Neural cell (in vitro differentiated cells): ENCODE measurements around the gene PCBD1. TPM values are rescaled to one million over a fixed set of nuclear protein-coding genes. Genes with fewer than 3 reads are reported as not detected.

ENCODE experiments used
- H2AFZ ChIP-seq: fragments of 200-600, 300-800 bp; sonication (generic), shearing (Covaris generic); 2 replicates; pipeline ENCODE4 v1.6.0; 2014; ENCODE audit warnings: low read depth, mild to moderate bottlenecking, antibody characterized with exemption, low read length, moderate library complexity
- H3F3A ChIP-seq: fragments of 200-600 bp; shearing (Covaris generic); 2 replicates; pipeline ENCODE4 v1.6.1; 2016; ENCODE audit warnings: mild to moderate bottlenecking, moderate library complexity, mixed read lengths, antibody characterized with exemption, low read length; ENCODE audit not compliant: insufficient read depth, poor library complexity, severe bottlenecking
- H3K27ac ChIP-seq: fragments of 200-600, 300-800 bp; sonication (generic), shearing (Covaris generic); 2 replicates; pipeline ENCODE4 v1.5.1; 2014; ENCODE audit warnings: mild to moderate bottlenecking, low read length, moderate library complexity
- H3K27me3 ChIP-seq: fragments of 300-800, 200-600 bp; sonication (generic), shearing (Covaris generic); 2 replicates; pipeline ENCODE4 v1.6.0; 2014; ENCODE audit warnings: mild to moderate bottlenecking, low read depth, low read length, moderate library complexity; ENCODE audit not compliant: insufficient read depth
- H3K36me3 ChIP-seq: fragments of 300-800, 200-600 bp; sonication (generic), shearing (Covaris generic); 2 replicates; pipeline ENCODE4 v1.5.1; 2014; ENCODE audit warnings: mild to moderate bottlenecking, antibody characterized with exemption, low read length, moderate library complexity; ENCODE audit not compliant: insufficient read depth
- H3K4me2 ChIP-seq: fragments of 300-800, 200-600 bp; sonication (generic), shearing (Covaris generic); 2 replicates; pipeline ENCODE4 v1.6.0; 2014; ENCODE audit warnings: mild to moderate bottlenecking, low read length
- H3K4me3 ChIP-seq: fragments of 300-800, 200-600 bp; sonication (generic), shearing (Covaris generic); 2 replicates; pipeline ENCODE4 v1.5.1; 2014; ENCODE audit warnings: mild to moderate bottlenecking, low read length, moderate library complexity
- H3K79me2 ChIP-seq: fragments of 200-600 bp; shearing (Covaris generic); replicated peaks from 2 replicates; pipeline ENCODE4 v1.6.0; 2014; ENCODE audit warnings: mild to moderate bottlenecking, low read length, moderate library complexity; ENCODE audit not compliant: insufficient read depth
- H3K9ac ChIP-seq: fragments of 300-800, 200-600 bp; sonication (generic), shearing (Covaris generic); 2 replicates; pipeline ENCODE4 v1.6.1; 2016; ENCODE audit warnings: mild to moderate bottlenecking, low read length, mixed read lengths
- H3K9me2 ChIP-seq: fragments of 200-600 bp; shearing (Covaris generic); 2 replicates; pipeline ENCODE4 v1.6.1; 2016; ENCODE audit warnings: mild to moderate bottlenecking, low read length, mixed read lengths; ENCODE audit not compliant: insufficient read depth
- H3K9me3 ChIP-seq: fragments of 200-600, 300-800 bp; sonication (generic), shearing (Covaris generic); 2 replicates; pipeline ENCODE4 v1.6.1; 2016; ENCODE audit warnings: mild to moderate bottlenecking, mixed run types, low read length, moderate library complexity, mixed read lengths
- H4K20me1 ChIP-seq: fragments of 200-600 bp; shearing (Covaris generic); 2 replicates; pipeline ENCODE4 v1.6.1; 2016; ENCODE audit warnings: mild to moderate bottlenecking, mixed run types; ENCODE audit not compliant: insufficient read depth
- EP300 ChIP-seq: fragments of 450-650 bp; conservative IDR thresholded peaks from 2 replicates; pipeline ENCODE4 v1.6.1; 2014; ENCODE audit warnings: antibody characterized with exemption, mild to moderate bottlenecking, moderate library complexity; ENCODE audit not compliant: poor library complexity, severe bottlenecking
- EZH2 ChIP-seq: fragments of 200-600, 300-800 bp; shearing (Covaris generic), sonication (generic); IDR thresholded peaks from 2 replicates; pipeline ENCODE4 v1.6.1; 2014; ENCODE audit warnings: antibody characterized with exemption, low read length, borderline replicate concordance, mild to moderate bottlenecking; ENCODE audit not compliant: insufficient read depth, poor library complexity, severe bottlenecking
- MXI1 ChIP-seq: fragments of 450-650 bp; conservative IDR thresholded peaks from 2 replicates; pipeline ENCODE4 v1.6.1; 2014; ENCODE audit warnings: antibody characterized with exemption, mild to moderate bottlenecking; ENCODE audit not compliant: poor library complexity, severe bottlenecking
- POLR2AphosphoS5 ChIP-seq: IDR thresholded peaks from 2 replicates; pipeline ENCODE4 v1.6.1; 2012
- RAD21 ChIP-seq: fragments of 450-650 bp; conservative IDR thresholded peaks from 2 replicates; pipeline ENCODE4 v1.6.1; 2014; ENCODE audit warnings: antibody characterized with exemption, mild to moderate bottlenecking, moderate library complexity
- SMC3 ChIP-seq: fragments of 450-650 bp; conservative IDR thresholded peaks from 2 replicates; pipeline ENCODE4 v1.6.1; 2014; ENCODE audit warnings: antibody characterized with exemption, mild to moderate bottlenecking, moderate library complexity; ENCODE audit not compliant: poor library complexity
- TAF1 ChIP-seq: IDR thresholded peaks from 2 replicates; pipeline ENCODE4 v1.6.1; 2012; ENCODE audit warnings: low read depth
- polyA plus RNA-seq: library from polyadenylated mRNA; depleted of rRNA; stranded (reverse); fragments of >200 nt; gene quantifications from 2 replicates; pipeline ENCODE4 v1.2.3, GENCODE V29; 2014
- TF ChIP-seq, protein P1 (sequence below): IDR thresholded peaks from 2 replicates; pipeline ENCODE4 v1.6.1; 2012; ENCODE audit warnings: borderline replicate concordance
- TF ChIP-seq, protein P2 (sequence below): fragments of 450-650 bp; IDR thresholded peaks from 2 replicates; pipeline ENCODE4 v1.5.1; 2014; ENCODE audit warnings: antibody characterized with exemption, mild to moderate bottlenecking, moderate library complexity; ENCODE audit not compliant: poor library complexity, severe bottlenecking

Gene PCBD1
- polyA plus RNA-seq, 1 donor from 2014 or later, result 15.8 TPM

- H3K4me3 ChIP-seq, result no peak overlapping the region
- no peaks in the 10 kb centered on the region for H3K9me2 ChIP-seq
- H3K9ac ChIP-seq, result no peak overlapping the region
- no peaks in the 10 kb centered on the region for H3F3A ChIP-seq
- H3K27me3 ChIP-seq, result no peaks in the 10 kb centered on the region
- H3K79me2 ChIP-seq, result no peaks in the 10 kb centered on the region
- no peaks in the 10 kb centered on the region for H4K20me1 ChIP-seq
- H3K9me3 ChIP-seq, result no peaks in the 10 kb centered on the region
- TF ChIP-seq MXI1, result no peak
- no peak for TF ChIP-seq EP300
- no peak for TF ChIP-seq POLR2AphosphoS5
- TF ChIP-seq RAD21, result no peak
- TF ChIP-seq EZH2, result no peak
- TF ChIP-seq TAF1, result no peak
- TF ChIP-seq, protein P1, sequence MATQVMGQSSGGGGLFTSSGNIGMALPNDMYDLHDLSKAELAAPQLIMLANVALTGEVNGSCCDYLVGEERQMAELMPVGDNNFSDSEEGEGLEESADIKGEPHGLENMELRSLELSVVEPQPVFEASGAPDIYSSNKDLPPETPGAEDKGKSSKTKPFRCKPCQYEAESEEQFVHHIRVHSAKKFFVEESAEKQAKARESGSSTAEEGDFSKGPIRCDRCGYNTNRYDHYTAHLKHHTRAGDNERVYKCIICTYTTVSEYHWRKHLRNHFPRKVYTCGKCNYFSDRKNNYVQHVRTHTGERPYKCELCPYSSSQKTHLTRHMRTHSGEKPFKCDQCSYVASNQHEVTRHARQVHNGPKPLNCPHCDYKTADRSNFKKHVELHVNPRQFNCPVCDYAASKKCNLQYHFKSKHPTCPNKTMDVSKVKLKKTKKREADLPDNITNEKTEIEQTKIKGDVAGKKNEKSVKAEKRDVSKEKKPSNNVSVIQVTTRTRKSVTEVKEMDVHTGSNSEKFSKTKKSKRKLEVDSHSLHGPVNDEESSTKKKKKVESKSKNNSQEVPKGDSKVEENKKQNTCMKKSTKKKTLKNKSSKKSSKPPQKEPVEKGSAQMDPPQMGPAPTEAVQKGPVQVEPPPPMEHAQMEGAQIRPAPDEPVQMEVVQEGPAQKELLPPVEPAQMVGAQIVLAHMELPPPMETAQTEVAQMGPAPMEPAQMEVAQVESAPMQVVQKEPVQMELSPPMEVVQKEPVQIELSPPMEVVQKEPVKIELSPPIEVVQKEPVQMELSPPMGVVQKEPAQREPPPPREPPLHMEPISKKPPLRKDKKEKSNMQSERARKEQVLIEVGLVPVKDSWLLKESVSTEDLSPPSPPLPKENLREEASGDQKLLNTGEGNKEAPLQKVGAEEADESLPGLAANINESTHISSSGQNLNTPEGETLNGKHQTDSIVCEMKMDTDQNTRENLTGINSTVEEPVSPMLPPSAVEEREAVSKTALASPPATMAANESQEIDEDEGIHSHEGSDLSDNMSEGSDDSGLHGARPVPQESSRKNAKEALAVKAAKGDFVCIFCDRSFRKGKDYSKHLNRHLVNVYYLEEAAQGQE, result no peak
- no peak for TF ChIP-seq SMC3
- TF ChIP-seq, protein P2, sequence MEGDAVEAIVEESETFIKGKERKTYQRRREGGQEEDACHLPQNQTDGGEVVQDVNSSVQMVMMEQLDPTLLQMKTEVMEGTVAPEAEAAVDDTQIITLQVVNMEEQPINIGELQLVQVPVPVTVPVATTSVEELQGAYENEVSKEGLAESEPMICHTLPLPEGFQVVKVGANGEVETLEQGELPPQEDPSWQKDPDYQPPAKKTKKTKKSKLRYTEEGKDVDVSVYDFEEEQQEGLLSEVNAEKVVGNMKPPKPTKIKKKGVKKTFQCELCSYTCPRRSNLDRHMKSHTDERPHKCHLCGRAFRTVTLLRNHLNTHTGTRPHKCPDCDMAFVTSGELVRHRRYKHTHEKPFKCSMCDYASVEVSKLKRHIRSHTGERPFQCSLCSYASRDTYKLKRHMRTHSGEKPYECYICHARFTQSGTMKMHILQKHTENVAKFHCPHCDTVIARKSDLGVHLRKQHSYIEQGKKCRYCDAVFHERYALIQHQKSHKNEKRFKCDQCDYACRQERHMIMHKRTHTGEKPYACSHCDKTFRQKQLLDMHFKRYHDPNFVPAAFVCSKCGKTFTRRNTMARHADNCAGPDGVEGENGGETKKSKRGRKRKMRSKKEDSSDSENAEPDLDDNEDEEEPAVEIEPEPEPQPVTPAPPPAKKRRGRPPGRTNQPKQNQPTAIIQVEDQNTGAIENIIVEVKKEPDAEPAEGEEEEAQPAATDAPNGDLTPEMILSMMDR, result no peak
- H3K27ac ChIP-seq, result no peak overlapping the region
- H3K36me3 ChIP-seq, result peaks cover 7% of the 10 kb centered on the region
- H2AFZ ChIP-seq, result no peak overlapping the region
- no peak overlapping the region for H3K4me2 ChIP-seq
Observed at GRCh38 chr10:70850097-70850496, 38.3 kb downstream of the PCBD1 start.

DNA sequence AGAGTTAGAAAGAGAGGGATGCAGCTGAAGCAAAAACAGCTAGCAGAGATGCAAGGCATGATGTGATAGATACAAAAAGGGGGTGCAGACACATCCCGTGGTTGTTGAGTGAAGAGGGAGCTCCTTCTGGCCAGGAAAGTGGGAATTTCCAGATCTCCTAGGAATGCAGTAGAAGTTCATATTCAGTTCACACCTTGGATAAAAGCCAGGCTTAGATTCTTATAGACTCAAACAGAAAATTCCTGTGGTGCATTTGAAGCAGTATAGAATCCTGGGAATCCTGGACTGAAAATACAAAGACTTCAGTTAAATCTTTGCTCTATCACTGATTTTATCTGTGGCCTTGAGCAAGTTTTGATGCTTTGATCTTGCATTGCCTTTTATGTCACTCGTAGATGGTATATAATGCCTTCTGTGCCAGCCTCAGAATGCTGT lies 38.8 kb downstream of the PCBD1 start:
- Histone ChIP-seq H3K27me3 (no peaks in the 10 kb centered on the region), H3K4me2 (no peak overlapping the region), H3K9ac (no peak overlapping the region), H3K4me3 (no peak overlapping the region), H2AFZ (no peak overlapping the region), H3F3A (no peaks in the 10 kb centered on the region), H4K20me1 (no peaks in the 10 kb centered on the region), H3K36me3 (peaks cover 4% of the 10 kb centered on the region), H3K9me2 (no peaks in the 10 kb centered on the region), H3K79me2 (no peaks in the 10 kb centered on the region), H3K9me3 (no peaks in the 10 kb centered on the region), H3K27ac (no peak overlapping the region)
- TF ChIP-seq RAD21, result no peak
- TF ChIP-seq, protein P1, result no peak
- TF ChIP-seq EZH2, result no peak
- TF ChIP-seq EP300, result no peak
- TF ChIP-seq POLR2AphosphoS5, result no peak
- TF ChIP-seq, protein P2, result no peak
- no peak for TF ChIP-seq TAF1
- no peak for TF ChIP-seq SMC3
- no peak for TF ChIP-seq MXI1
